Measurements from ENCODE around the gene CRYGC.
"Not testable (repeated sequence)": the region's sequence is repeated elsewhere in the genome, so short reads cannot be mapped to it uniquely, and the experiment has no call there.

DNA sequence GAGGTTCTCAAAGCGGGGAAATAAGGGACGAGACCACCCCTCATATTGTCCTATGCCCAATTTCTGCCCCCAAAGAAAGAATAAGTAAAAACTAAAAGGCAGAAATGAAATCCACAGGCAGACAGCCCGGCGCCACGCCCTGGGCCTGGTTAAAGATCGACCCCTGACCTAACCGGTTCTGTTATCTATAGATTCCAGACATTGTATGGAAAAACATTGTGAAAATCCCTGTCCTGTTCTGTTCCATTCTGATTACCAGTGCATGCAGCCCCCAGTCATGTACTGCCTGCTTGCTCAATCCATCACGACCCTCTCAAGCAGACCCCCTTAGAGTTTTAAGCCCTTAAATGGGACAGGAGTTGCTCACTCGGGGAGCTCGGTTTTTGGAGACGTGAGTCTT is 12.2 kb downstream of the CRYGC start:
- TF ChIP-seq, protein P1, sequence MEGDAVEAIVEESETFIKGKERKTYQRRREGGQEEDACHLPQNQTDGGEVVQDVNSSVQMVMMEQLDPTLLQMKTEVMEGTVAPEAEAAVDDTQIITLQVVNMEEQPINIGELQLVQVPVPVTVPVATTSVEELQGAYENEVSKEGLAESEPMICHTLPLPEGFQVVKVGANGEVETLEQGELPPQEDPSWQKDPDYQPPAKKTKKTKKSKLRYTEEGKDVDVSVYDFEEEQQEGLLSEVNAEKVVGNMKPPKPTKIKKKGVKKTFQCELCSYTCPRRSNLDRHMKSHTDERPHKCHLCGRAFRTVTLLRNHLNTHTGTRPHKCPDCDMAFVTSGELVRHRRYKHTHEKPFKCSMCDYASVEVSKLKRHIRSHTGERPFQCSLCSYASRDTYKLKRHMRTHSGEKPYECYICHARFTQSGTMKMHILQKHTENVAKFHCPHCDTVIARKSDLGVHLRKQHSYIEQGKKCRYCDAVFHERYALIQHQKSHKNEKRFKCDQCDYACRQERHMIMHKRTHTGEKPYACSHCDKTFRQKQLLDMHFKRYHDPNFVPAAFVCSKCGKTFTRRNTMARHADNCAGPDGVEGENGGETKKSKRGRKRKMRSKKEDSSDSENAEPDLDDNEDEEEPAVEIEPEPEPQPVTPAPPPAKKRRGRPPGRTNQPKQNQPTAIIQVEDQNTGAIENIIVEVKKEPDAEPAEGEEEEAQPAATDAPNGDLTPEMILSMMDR (conservative IDR thresholded peaks at IDR 0.05): not testable (repeated sequence)
- TF ChIP-seq ZFX (IDR thresholded peaks at IDR 0.05): not testable (repeated sequence)

Data from C4-2B (cell line).